Measurements from ENCODE around the gene SPAG16. TPM values are rescaled to one million over a fixed set of nuclear protein-coding genes. Genes with fewer than 3 reads are reported as not detected.

The SPAG16 gene
- total RNA-seq, 1 donor from 2014 or later: 18.7 TPM

GRCh38 chr2:213253162-213253561, 31.1 kb upstream of the SPAG16 start:
- Mint-ChIP-seq H3K9me3 (ENCODE audit: low read depth) (peaks cover 2% of the 10 kb centered on the region), H3K4me1 (ENCODE audit: low read depth) (peaks cover 12% of the 10 kb centered on the region), H3K27me3 (ENCODE audit: low read depth) (no peaks in the 10 kb centered on the region), H3K36me3 (ENCODE audit: low read depth) (no peaks in the 10 kb centered on the region), H3K27ac (ENCODE audit: unreplicated experiment) (no peak overlapping the region), H3K4me3 (ENCODE audit: unreplicated experiment) (no peak overlapping the region)
- TF ChIP-seq CTCF (IDR thresholded peaks at IDR 0.05): no peak
- DNase-seq (ENCODE audit: low spot score): no peak

GRCh38 chr2:213259266-213259665, 25.0 kb upstream of the SPAG16 start:
- TF ChIP-seq CTCF (IDR thresholded peaks at IDR 0.05): no peak
- DNase-seq (ENCODE audit: low spot score): no peak
- Mint-ChIP-seq H3K4me3 (ENCODE audit: unreplicated experiment) (no peak overlapping the region), H3K4me1 (ENCODE audit: low read depth) (no peaks in the 10 kb centered on the region), H3K9me3 (ENCODE audit: low read depth) (peaks cover 2% of the 10 kb centered on the region), H3K36me3 (ENCODE audit: low read depth) (no peaks in the 10 kb centered on the region), H3K27me3 (ENCODE audit: low read depth) (no peaks in the 10 kb centered on the region), H3K27ac (ENCODE audit: unreplicated experiment) (no peak overlapping the region)

- Mint-ChIP-seq H3K36me3 (ENCODE audit: low read depth) (no peaks in the 10 kb centered on the region), H3K9me3 (ENCODE audit: low read depth) (peaks cover 2% of the 10 kb centered on the region), H3K4me3 (ENCODE audit: unreplicated experiment) (no peak overlapping the region), H3K4me1 (ENCODE audit: low read depth) (no peaks in the 10 kb centered on the region), H3K27me3 (ENCODE audit: low read depth) (no peaks in the 10 kb centered on the region), H3K27ac (ENCODE audit: unreplicated experiment) (no peak overlapping the region)
- no peak for DNase-seq (ENCODE audit: low spot score)
- TF ChIP-seq CTCF (IDR thresholded peaks at IDR 0.05): no peak
Measured at GRCh38 chr2:213261237-213261636, 23.0 kb upstream of the SPAG16 start.

GRCh38 chr2:213261715-213262114, 22.5 kb upstream of the SPAG16 start:
- Mint-ChIP-seq H3K4me3 (ENCODE audit: unreplicated experiment) (no peak overlapping the region), H3K9me3 (ENCODE audit: low read depth) (peaks cover 1% of the 10 kb centered on the region), H3K27ac (ENCODE audit: unreplicated experiment) (no peak overlapping the region), H3K27me3 (ENCODE audit: low read depth) (no peaks in the 10 kb centered on the region), H3K36me3 (ENCODE audit: low read depth) (no peaks in the 10 kb centered on the region), H3K4me1 (ENCODE audit: low read depth) (no peaks in the 10 kb centered on the region)
- no peak for TF ChIP-seq CTCF (IDR thresholded peaks at IDR 0.05)
- DNase-seq (ENCODE audit: low spot score): no peak

GRCh38 chr2:213265679-213266078, 18.6 kb upstream of the SPAG16 start:
- no peak for DNase-seq (ENCODE audit: low spot score)
- Mint-ChIP-seq H3K9me3 (ENCODE audit: low read depth) (no peaks in the 10 kb centered on the region), H3K27me3 (ENCODE audit: low read depth) (no peaks in the 10 kb centered on the region), H3K4me3 (ENCODE audit: unreplicated experiment) (no peak overlapping the region), H3K4me1 (ENCODE audit: low read depth) (no peaks in the 10 kb centered on the region), H3K36me3 (ENCODE audit: low read depth) (no peaks in the 10 kb centered on the region), H3K27ac (ENCODE audit: unreplicated experiment) (no peak overlapping the region)
- no peak for TF ChIP-seq CTCF (IDR thresholded peaks at IDR 0.05)
